Smooth muscle cell (in vitro differentiated cells): ENCODE data around the gene CNGB1. TPM values are rescaled to one million over a fixed set of nuclear protein-coding genes. Genes with fewer than 3 reads are reported as not detected.

ENCODE experiments used
- DNase-seq: peaks from one replicate; lab custom pipeline; 2025; ENCODE audit not compliant: unreplicated experiment; lab: John Stamatoyannopoulos, UW
- H2AFZ ChIP-seq: fragments of 200-600 bp; sonication (generic); 2 replicates; pipeline ENCODE4 v1.6.0; 2016; ENCODE audit warnings: antibody characterized with exemption, low read depth, mild to moderate bottlenecking
- H3F3A ChIP-seq: fragments of 200-600 bp; sonication (generic); 2 replicates; pipeline ENCODE4 v1.6.0; 2017; ENCODE audit warnings: antibody characterized with exemption, low read depth
- H3K27ac ChIP-seq: fragments of 200-600 bp; sonication (generic); 2 replicates; pipeline ENCODE4 v1.5.1; 2016; ENCODE audit warnings: low read depth, mild to moderate bottlenecking
- H3K27me3 ChIP-seq: fragments of 200-600 bp; sonication (generic); 2 replicates; pipeline ENCODE4 v1.6.1; 2016; ENCODE audit warnings: low read depth, mild to moderate bottlenecking
- H3K36me3 ChIP-seq: fragments of 200-600 bp; sonication (generic); 2 replicates; pipeline ENCODE4 v1.5.1; 2016; ENCODE audit warnings: low read depth
- H3K4me1 ChIP-seq: fragments of 200-600 bp; sonication (generic); 2 replicates; pipeline ENCODE4 v1.5.1; 2016; ENCODE audit warnings: low read depth
- H3K4me2 ChIP-seq: fragments of 200-600 bp; sonication (generic); 2 replicates; pipeline ENCODE4 v1.6.0; 2016; ENCODE audit warnings: mild to moderate bottlenecking
- H3K4me3 ChIP-seq: fragments of 200-600 bp; sonication (generic); 2 replicates; pipeline ENCODE4 v1.5.1; 2016; ENCODE audit warnings: mild to moderate bottlenecking
- H3K79me2 ChIP-seq: fragments of 200-600 bp; sonication (generic); 2 replicates; pipeline ENCODE4 v1.6.0; 2016; ENCODE audit warnings: low read depth, mild to moderate bottlenecking
- H3K9ac ChIP-seq: fragments of 200-600 bp; sonication (generic); 2 replicates; pipeline ENCODE4 v1.6.0; 2016; ENCODE audit warnings: low read depth
- H3K9me3 ChIP-seq: fragments of 200-600 bp; sonication (generic); replicated peaks from 2 replicates; pipeline ENCODE4 v1.5.1; 2016; ENCODE audit warnings: low read depth
- H4K20me1 ChIP-seq: fragments of 200-600 bp; sonication (generic); 2 replicates; pipeline ENCODE4 v1.6.0; 2016; ENCODE audit warnings: low read depth
- WGBS: methylation state at CpG from one replicate; pipeline ENCODE4 v1.1.7; 2016; ENCODE audit warnings: low lambda C conversion rate; 5-methylcytosine and 5-hydroxymethylcytosine counted together
- polyA plus RNA-seq: library from polyadenylated mRNA; unstranded; fragments of >200 nt; fragmentation: Nextera tagmentation; extraction: Ambion mirVana; gene quantifications from 2 replicates; pipeline ENCODE4 v1.2.1, GENCODE V29; 2016
- total RNA-seq: library from RNA; depleted of rRNA; stranded (reverse); fragments of >200 nt; gene quantifications from 2 replicates; pipeline ENCODE4 v1.2.3, GENCODE V29; 2014
- TF ChIP-seq, protein P1 (sequence below): fragments of 200-600 bp; sonication (generic); IDR thresholded peaks from 2 replicates; pipeline ENCODE4 v1.5.1; 2017; ENCODE audit warnings: borderline replicate concordance, mild to moderate bottlenecking, antibody characterized with exemption; ENCODE audit not compliant: insufficient read depth, poor library complexity, severe bottlenecking

Gene CNGB1
- total and polyA plus RNA-seq, 2 experiments from 2014 or later, result not detected

DNA sequence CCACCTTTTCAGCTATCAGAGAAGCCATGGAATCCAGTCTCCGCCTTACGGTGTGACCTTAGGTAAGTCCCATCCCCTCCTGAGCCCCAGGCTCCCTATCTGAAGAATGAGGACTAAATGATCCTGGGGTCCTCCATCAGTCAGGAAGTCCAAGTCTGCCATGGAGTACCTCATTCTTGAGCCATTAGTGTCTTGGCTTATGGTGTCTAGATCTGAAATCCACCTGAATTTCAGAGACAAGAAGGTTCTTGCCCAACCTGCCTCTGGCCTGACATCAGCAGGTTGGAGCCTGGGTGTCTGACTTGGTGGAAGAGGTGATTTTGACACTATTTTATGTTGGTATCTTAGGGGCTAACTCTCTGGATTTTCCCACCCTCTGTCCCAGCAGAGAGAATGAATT, 47.1 kb downstream of the CNGB1 start:
- DNase-seq, result no peak
- 96% methylated on average over 2 of the region's 2 CpGs for WGBS
- H4K20me1 ChIP-seq, result no peaks in the 10 kb centered on the region
- no peak overlapping the region for H3K4me3 ChIP-seq
- H3F3A ChIP-seq, result no peaks in the 10 kb centered on the region
- H3K9me3 ChIP-seq, result no peaks in the 10 kb centered on the region
- H3K36me3 ChIP-seq, result no peaks in the 10 kb centered on the region
- no peak overlapping the region for H3K9ac ChIP-seq
- H3K4me2 ChIP-seq, result no peak overlapping the region
- H3K27ac ChIP-seq, result no peak overlapping the region
- no peaks in the 10 kb centered on the region for H3K4me1 ChIP-seq
- TF ChIP-seq, protein P1, sequence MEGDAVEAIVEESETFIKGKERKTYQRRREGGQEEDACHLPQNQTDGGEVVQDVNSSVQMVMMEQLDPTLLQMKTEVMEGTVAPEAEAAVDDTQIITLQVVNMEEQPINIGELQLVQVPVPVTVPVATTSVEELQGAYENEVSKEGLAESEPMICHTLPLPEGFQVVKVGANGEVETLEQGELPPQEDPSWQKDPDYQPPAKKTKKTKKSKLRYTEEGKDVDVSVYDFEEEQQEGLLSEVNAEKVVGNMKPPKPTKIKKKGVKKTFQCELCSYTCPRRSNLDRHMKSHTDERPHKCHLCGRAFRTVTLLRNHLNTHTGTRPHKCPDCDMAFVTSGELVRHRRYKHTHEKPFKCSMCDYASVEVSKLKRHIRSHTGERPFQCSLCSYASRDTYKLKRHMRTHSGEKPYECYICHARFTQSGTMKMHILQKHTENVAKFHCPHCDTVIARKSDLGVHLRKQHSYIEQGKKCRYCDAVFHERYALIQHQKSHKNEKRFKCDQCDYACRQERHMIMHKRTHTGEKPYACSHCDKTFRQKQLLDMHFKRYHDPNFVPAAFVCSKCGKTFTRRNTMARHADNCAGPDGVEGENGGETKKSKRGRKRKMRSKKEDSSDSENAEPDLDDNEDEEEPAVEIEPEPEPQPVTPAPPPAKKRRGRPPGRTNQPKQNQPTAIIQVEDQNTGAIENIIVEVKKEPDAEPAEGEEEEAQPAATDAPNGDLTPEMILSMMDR, result no peak
- H2AFZ ChIP-seq, result no peak overlapping the region
- H3K27me3 ChIP-seq, result no peaks in the 10 kb centered on the region
- H3K79me2 ChIP-seq, result no peaks in the 10 kb centered on the region

DNA sequence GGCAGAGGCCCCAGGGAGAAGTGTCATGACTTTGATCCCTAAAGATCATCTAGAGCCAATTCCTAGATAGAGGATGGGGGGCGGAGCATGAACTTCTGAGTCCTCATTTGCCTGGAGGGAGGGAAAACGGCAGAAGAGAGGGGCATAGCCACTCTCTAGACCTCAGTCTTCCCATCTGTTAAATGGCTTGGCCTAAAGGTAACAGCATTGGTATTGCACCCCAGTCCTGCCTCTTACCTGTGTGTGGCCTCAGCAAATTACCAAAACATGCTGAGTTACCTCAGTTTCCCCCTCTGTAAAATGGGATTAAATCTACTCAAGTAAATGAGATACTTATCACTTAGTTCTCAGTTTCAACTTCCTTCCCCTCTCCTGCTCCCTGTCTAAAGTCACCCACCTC, 47.5 kb downstream of the CNGB1 start:
- no peak overlapping the region for H3K4me3 ChIP-seq
- no peaks in the 10 kb centered on the region for H3K27me3 ChIP-seq
- H3K4me1 ChIP-seq, result no peaks in the 10 kb centered on the region
- H2AFZ ChIP-seq, result no peak overlapping the region
- DNase-seq, result no peak
- no peaks in the 10 kb centered on the region for H4K20me1 ChIP-seq
- H3K9me3 ChIP-seq, result no peaks in the 10 kb centered on the region
- H3K36me3 ChIP-seq, result no peaks in the 10 kb centered on the region
- 93% methylated on average over 2 of the region's 2 CpGs for WGBS
- no peaks in the 10 kb centered on the region for H3F3A ChIP-seq
- TF ChIP-seq, protein P1, result no peak
- no peaks in the 10 kb centered on the region for H3K79me2 ChIP-seq
- H3K4me2 ChIP-seq, result no peak overlapping the region
- H3K9ac ChIP-seq, result no peak overlapping the region
- H3K27ac ChIP-seq, result no peak overlapping the region

DNA sequence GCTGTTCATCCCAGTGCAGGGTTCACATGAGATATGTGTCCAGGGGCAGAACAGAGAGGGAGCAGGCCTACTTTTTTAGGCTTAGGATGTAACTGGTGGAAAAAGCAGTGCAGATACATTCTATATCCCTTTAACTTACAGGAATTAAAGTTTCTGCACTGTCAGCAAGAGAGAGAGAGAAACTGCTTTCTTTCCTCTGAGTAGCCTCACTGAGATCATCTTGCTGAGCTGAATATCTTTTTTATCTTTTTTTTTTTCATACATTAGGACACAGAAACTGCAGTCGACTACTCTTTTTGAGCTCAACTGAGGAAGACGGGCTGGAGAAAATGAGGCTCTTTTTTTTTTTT, 50.1 kb downstream of the CNGB1 start:
- no peaks in the 10 kb centered on the region for H3K9me3 ChIP-seq
- no peak overlapping the region for H3K4me3 ChIP-seq
- no peak overlapping the region for H2AFZ ChIP-seq
- TF ChIP-seq, protein P1, result no peak
- H3K27me3 ChIP-seq, result no peaks in the 10 kb centered on the region
- H3K4me2 ChIP-seq, result no peak overlapping the region
- DNase-seq, result no peak
- H3K4me1 ChIP-seq, result no peaks in the 10 kb centered on the region
- no peaks in the 10 kb centered on the region for H3K36me3 ChIP-seq
- no peaks in the 10 kb centered on the region for H4K20me1 ChIP-seq
- no peaks in the 10 kb centered on the region for H3K79me2 ChIP-seq
- H3F3A ChIP-seq, result no peaks in the 10 kb centered on the region
- WGBS, result 58% methylated on average over 2 of the region's 2 CpGs
- H3K27ac ChIP-seq, result no peak overlapping the region
- no peak overlapping the region for H3K9ac ChIP-seq

DNA sequence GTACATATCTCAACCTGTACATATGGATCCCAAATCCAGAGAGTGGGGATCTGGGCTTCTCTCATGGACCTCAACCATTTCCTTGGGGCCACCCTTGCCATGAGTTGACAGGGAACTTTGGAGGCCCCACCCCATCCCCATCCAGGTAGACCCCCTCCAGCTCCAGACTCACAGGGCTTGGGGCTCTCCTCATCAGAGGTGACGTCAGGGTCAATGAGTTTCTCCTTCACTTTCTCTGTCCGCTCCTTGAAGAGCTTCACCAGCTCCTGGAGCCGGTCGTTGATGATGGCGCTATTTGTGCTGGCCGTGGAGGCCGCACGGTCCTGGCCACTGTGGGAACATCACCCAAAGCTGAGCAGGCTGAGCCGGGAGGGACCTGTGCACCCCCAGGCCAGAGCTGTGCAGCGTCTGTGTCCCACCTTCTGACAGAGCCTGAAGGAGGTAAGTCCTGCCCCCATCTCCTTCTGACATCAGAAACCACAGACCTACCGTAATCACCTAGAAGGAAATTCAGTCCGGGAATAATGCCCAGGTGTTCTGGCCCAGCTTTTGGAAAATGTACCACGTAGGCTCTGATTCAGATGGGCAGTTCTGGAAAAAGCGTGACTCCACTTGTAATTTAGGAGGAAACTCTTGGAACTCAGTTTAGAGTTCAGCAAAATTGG, 50.6 kb downstream of the CNGB1 start:
- H3F3A ChIP-seq, result no peaks in the 10 kb centered on the region
- H3K4me3 ChIP-seq, result no peak overlapping the region
- H3K9me3 ChIP-seq, result no peaks in the 10 kb centered on the region
- H3K36me3 ChIP-seq, result no peaks in the 10 kb centered on the region
- TF ChIP-seq, protein P1, result no peak
- H4K20me1 ChIP-seq, result no peaks in the 10 kb centered on the region
- H3K79me2 ChIP-seq, result no peaks in the 10 kb centered on the region
- 91% methylated on average over 14 of the region's 14 CpGs for WGBS
- H3K9ac ChIP-seq, result no peak overlapping the region
- H3K27ac ChIP-seq, result no peak overlapping the region
- no peak for DNase-seq
- no peaks in the 10 kb centered on the region for H3K27me3 ChIP-seq
- no peak overlapping the region for H3K4me2 ChIP-seq
- no peaks in the 10 kb centered on the region for H3K4me1 ChIP-seq
- H2AFZ ChIP-seq, result no peak overlapping the region
